Retinal pigment epithelial cell (primary cell): ENCODE measurements around the gene ARMC10.

Experiments
- DNase-seq: peaks from one replicate; pipeline ENCODE4 v3.0.0-alpha.2; 2010; ENCODE audit warnings: low read depth
- H3K4me3 ChIP-seq: 2 replicates; pipeline ENCODE4 v1.5.1; 2011; ENCODE audit warnings: mild to moderate bottlenecking, low read length, control low read depth, moderate library complexity
- TF ChIP-seq, protein P1 (sequence below): conservative IDR thresholded peaks from 2 replicates; pipeline ENCODE4 v1.5.1; 2011; ENCODE audit warnings: low read depth, low read length, control low read depth, inconsistent platforms

Gene ARMC10

DNA sequence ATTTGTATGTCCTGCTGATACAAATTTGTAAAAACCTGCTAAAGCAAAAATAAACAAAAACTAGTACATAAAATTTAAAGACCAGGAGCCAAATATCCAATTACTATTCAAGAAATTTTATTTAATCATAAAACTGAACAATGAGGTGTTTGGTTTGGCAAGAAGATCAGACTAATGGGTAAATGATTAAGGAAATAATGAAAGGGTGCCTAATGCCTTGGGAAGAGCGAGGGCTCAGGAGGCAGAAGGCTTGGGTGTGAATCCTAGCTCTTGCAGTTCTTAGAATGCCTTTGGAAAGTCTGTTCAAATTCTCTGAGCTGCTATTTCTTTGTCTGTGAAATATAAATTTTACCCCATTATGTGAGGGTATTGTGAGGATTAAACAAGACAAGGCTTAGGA is 41.6 kb downstream of the ARMC10 start:
- no peak overlapping the region for H3K4me3 ChIP-seq
- DNase-seq: no peak
- TF ChIP-seq, protein P1, sequence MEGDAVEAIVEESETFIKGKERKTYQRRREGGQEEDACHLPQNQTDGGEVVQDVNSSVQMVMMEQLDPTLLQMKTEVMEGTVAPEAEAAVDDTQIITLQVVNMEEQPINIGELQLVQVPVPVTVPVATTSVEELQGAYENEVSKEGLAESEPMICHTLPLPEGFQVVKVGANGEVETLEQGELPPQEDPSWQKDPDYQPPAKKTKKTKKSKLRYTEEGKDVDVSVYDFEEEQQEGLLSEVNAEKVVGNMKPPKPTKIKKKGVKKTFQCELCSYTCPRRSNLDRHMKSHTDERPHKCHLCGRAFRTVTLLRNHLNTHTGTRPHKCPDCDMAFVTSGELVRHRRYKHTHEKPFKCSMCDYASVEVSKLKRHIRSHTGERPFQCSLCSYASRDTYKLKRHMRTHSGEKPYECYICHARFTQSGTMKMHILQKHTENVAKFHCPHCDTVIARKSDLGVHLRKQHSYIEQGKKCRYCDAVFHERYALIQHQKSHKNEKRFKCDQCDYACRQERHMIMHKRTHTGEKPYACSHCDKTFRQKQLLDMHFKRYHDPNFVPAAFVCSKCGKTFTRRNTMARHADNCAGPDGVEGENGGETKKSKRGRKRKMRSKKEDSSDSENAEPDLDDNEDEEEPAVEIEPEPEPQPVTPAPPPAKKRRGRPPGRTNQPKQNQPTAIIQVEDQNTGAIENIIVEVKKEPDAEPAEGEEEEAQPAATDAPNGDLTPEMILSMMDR: no peak

DNA sequence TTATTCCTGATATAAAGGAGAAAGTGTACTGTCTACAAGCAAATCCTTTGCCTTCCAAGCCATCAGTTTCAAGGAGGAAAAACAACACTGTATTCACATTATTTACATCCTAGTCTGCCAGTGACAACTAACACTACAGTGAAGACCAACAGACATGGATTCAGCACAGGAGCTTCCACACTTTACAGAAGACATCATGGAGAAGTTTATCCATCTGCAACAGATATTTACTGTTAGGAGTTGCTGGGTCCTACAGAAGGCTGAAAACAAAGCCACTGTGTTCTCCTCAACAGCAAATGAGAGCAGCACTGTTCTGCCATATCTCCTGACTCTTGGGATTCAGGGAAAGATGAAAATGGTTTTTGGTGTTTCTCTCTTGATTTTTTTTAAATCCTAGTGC is 42.1 kb downstream of the ARMC10 start:
- DNase-seq: no peak
- TF ChIP-seq, protein P1: no peak
- H3K4me3 ChIP-seq: no peak overlapping the region

DNA sequence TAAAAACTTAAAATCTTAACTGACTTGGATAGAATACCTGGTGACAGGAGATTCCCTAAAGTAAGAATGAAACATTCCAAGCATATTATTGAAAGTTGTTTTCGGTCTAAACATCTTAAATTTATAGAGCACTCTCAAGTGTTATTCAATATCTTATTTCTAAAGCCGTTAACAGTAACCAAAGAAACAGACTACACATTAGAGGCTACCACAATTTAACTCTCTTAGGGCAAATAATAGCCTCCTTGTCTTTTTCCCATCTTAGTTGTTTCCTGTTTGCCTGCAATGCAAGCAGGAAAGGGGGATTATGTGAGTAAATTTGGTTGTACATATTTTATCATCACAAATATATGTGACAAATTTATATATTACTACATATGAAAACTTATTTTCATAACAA is 42.5 kb downstream of the ARMC10 start:
- no peak for DNase-seq
- TF ChIP-seq, protein P1: no peak
- H3K4me3 ChIP-seq: no peak overlapping the region

DNA sequence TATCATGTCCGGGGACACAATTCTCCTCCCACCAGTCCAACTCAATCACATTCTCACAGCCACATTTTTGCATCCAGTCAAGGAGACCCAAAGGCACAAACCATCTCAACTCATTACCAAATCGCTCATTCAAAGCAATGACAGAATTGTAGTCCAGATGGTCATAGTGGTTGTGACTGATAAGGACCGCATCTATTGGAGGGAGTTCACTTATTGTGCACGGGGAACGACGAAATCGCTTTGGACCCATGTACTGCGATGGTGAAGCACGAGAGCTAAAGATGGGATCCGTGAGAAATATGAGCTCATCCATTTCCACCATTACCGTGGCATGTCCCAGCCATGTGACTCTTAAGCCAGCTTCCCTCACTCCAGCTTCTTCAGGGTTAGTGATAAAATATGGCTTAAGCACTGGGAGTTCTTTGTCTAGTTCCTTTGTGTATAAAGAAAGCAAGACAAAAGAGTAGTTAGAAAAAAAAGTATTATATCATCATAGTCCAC is 44.9 kb downstream of the ARMC10 start:
- H3K4me3 ChIP-seq: no peak overlapping the region
- TF ChIP-seq, protein P1: no peak
- no peak for DNase-seq

DNA sequence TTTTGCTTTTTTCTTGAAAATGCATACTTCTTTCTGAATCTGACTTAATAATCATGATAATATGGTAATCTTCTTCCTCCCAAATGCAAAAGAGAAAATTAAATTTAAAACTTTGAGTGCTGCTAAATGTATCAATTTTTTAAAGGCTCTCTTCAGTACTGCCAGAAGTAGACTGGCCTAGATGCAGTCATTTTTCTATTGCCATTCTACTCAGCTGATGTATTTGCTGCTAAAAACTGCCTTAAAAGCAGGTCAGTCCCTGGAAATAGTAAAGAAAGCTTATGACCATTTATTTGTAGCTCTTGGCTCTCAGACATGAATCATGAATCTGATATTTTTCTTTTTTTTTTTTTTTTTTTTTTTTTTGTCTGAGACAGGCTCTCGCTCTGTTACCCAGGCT is 45.4 kb downstream of the ARMC10 start:
- DNase-seq: no peak
- TF ChIP-seq, protein P1: no peak
- H3K4me3 ChIP-seq: no peak overlapping the region

DNA sequence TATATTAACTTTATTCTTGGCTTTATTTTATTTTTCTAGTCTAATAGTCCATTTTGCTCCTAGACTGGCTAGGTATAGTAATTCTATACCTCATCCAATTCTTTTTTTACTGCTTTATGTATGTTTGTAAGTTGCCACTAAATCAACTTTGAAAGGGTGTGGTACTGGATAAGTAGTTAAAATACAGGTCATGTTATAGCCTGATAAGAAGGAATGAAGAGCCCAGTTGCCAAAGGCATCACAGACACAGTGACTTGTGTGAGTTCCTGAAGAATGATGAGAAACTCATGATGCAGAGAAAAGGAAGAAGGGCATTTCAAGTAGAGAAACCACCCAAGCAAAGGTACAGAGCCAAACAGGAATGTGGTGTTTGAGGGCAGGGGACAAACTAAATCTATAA is 46.7 kb downstream of the ARMC10 start:
- TF ChIP-seq, protein P1: no peak
- no peak for DNase-seq
- H3K4me3 ChIP-seq: no peak overlapping the region

DNA sequence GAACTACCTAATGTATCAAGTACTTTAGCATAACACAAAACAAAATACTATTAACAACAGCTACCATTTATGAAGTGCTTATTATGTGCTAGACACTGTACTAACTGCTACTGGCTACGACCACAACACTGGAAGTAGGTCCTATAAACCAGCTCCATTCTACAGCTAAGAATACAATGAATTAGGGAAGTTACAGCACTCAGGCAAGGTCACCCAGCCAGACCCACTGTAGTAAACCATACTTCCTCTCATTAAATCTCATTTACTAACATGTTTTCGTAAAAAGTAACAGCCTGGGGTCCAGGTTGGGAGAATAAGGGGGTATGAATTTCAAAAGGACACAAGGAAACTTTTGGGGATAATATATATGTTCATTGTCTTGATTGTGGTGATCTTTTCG is 48.6 kb downstream of the ARMC10 start:
- H3K4me3 ChIP-seq: no peak overlapping the region
- no peak for DNase-seq
- TF ChIP-seq, protein P1: no peak
